Measurements from ENCODE around the gene MRPL12. TPM values are rescaled to one million over a fixed set of nuclear protein-coding genes. Genes with fewer than 3 reads are reported as not detected.
A peak's percentile ranks its signal among the peaks of the same experiment; 100 is the strongest.

Gene MRPL12
- 140 and 146 TPM in 2 replicates for total RNA-seq (2021)
- long read RNA-seq, transcript MRPL12-201 (5 exons, 1,028 nt), result major isoform, 325 of 333 reads
- long read RNA-seq, partial matches to known transcripts, result 4 of 333 reads
- long read RNA-seq, other reads (novel, unspliced or antisense), result 4 of 333 reads

GRCh38 chr17:81702934-81703746 lies at the start of gene MRPL12:
Gene MRPL12 (plus strand): TSS chr17:81703367. CDS start chr17:81703502, 135 bp downstream.
- H3K4me2 ChIP-seq (ENCODE audit: insufficient read depth, insufficient read length, low read length), result peak within 1 kb of the TSS; percentile 84
- H4K91ac ChIP-seq (ENCODE audit: insufficient read length, low read depth, low read length), result peak within 1 kb of the TSS; percentile 89
- H2BK12ac ChIP-seq (ENCODE audit: insufficient read length, low read depth, low read length), result no peak within 1 kb of the TSS
- no peak within 1 kb of the TSS for H4K8ac ChIP-seq (replicated peaks; ENCODE audit: insufficient read length, low read depth, low read length)
- H2AFZ ChIP-seq (ENCODE audit: low read length), result no peak within 1 kb of the TSS
- Mint-ChIP-seq H3K9me3 (no peaks in the 10 kb centered on the region), H3K4me1 (peaks cover 4 to 17% of the 10 kb centered on the region in 2 experiments), H3K36me3 (ENCODE audit: insufficient read depth in 1 of 3, low read depth in 3 of 3) (peaks cover 34 to 69% (median 55%) of the 10 kb centered on the region in 3 experiments), H3K27me3 (ENCODE audit: low read depth) (no peaks in the 10 kb centered on the region; the same call in 1 of the 2 replicates), H3K4me3 (peak within 1 kb of the TSS; percentile 93 to 98), H3K27ac (peak within 1 kb of the TSS; percentile 94 to 99 (median 99))
- DNase-seq, result peak; percentile 95
- H2BK120ac ChIP-seq (ENCODE audit: low read depth, low read length, poor library complexity, severe bottlenecking), result no peak within 1 kb of the TSS
- H3K23me2 ChIP-seq (ENCODE audit: insufficient read length, low read depth, low read length, poor library complexity, severe bottlenecking), result peaks cover 19% of the 10 kb centered on the region
- no peak within 1 kb of the TSS; the same call in 1 of the 2 replicates for H2BK15ac ChIP-seq (ENCODE audit: low read depth, low read length)
- 0 out of 2 replicates have a peak, but pooled peaks cover 4% of the 10 kb centered on the region for H3K4me1 ChIP-seq (ENCODE audit: insufficient read depth, low read length)
- peak within 1 kb of the TSS; percentile 93 for H3K18ac ChIP-seq (ENCODE audit: insufficient read length, low read depth, low read length)
- H3T11ph ChIP-seq (ENCODE audit: low read length), result no peak within 1 kb of the TSS
- no peak within 1 kb of the TSS for H4K5ac ChIP-seq (ENCODE audit: insufficient read length, low read depth, low read length)
- no peak within 1 kb of the TSS for H3K23ac ChIP-seq (ENCODE audit: insufficient read length, low read depth, low read length)
- H3K14ac ChIP-seq (ENCODE audit: insufficient read depth, low read length), result peak within 1 kb of the TSS; percentile 91
- no peak within 1 kb of the TSS for H3K27ac ChIP-seq (ENCODE audit: insufficient read length, low read depth, low read length)
- H3K79me1 ChIP-seq (ENCODE audit: insufficient read depth, low read depth, low read length, poor library complexity, severe bottlenecking), result peaks cover 8% of the 10 kb centered on the region
- no peak within 1 kb of the TSS for H3K4ac ChIP-seq (ENCODE audit: low read depth, low read length)
- no peaks in the 10 kb centered on the region for H3K27me3 ChIP-seq (ENCODE audit: insufficient read depth, low read length)
- no peak within 1 kb of the TSS for H2BK5ac ChIP-seq (ENCODE audit: insufficient read length, low read length)
- no peaks in the 10 kb centered on the region for H4K20me1 ChIP-seq (ENCODE audit: control insufficient read depth, insufficient read depth, insufficient read length)
- H3K56ac ChIP-seq (ENCODE audit: insufficient read length, low read depth, low read length), result no peak within 1 kb of the TSS
- no peak for TF ChIP-seq CTCF (conservative IDR thresholded peaks at IDR 0.05)
- H2BK20ac ChIP-seq (ENCODE audit: low read depth, low read length, poor library complexity, severe bottlenecking), result no peak within 1 kb of the TSS
- no peaks in the 10 kb centered on the region for H3K9me3 ChIP-seq (ENCODE audit: control insufficient read depth, low read depth, low read length)
- H2AK5ac ChIP-seq (ENCODE audit: insufficient read length, low read length), result no peak within 1 kb of the TSS
- peak within 1 kb of the TSS; percentile 97 for H3K9ac ChIP-seq (ENCODE audit: extremely low read depth, insufficient read length, low read length)
- H3K79me2 ChIP-seq (ENCODE audit: insufficient read depth, low read length), result peaks cover 8% of the 10 kb centered on the region; the same call in 1 of the 2 replicates
- WGBS (ENCODE audit: extremely low coverage, insufficient read length, low lambda C conversion rate), result no CpG with 5 or more reads among the region's 102 CpGs

Measured in H9 (cell line).